ENCODE data around the gene ADGRE2. TPM values are rescaled to one million over a fixed set of nuclear protein-coding genes. Genes with fewer than 3 reads are reported as not detected.
"Not testable (repeated sequence)": the region's sequence is repeated elsewhere in the genome, so short reads cannot be mapped to it uniquely, and the experiment has no call there.

The ADGRE2 gene
- polyA plus RNA-seq, 3 donors = 13.1 to 91.1 (median 47.6) TPM

- H3K79me2 ChIP-seq (ENCODE audit: insufficient read depth, low read length); H3K9me3 Mint-ChIP-seq; H4K20me1 ChIP-seq (ENCODE audit: insufficient read depth, low read length); H3K27me3 ChIP-seq (ENCODE audit: control insufficient read depth in 2 of 2, insufficient read depth in 2 of 2, low read length in 2 of 2); H3K9ac ChIP-seq (ENCODE audit: insufficient read depth, low read length, poor library complexity, severe bottlenecking); H3K4me3 Mint-ChIP-seq; H3K4me2 ChIP-seq (replicated peaks; ENCODE audit: extremely low read depth, low read length, poor library complexity, severe bottlenecking); DNase-seq; H3K9me3 ChIP-seq (replicated peaks in 1 of 2; ENCODE audit: control insufficient read depth in 1 of 2, insufficient read depth in 1 of 2, low read length in 2 of 2); H3K27me3 Mint-ChIP-seq (ENCODE audit: low read depth in 3 of 3); H3K4me3 ChIP-seq (replicated peaks in 1 of 3; ENCODE audit: low read depth in 2 of 3, low read length in 3 of 3); H2AFZ ChIP-seq (ENCODE audit: insufficient read depth, low read depth, low read length, poor library complexity, severe bottlenecking); H3K36me3 Mint-ChIP-seq; H3K36me3 ChIP-seq (replicated peaks in 1 of 2; ENCODE audit: control insufficient read depth in 1 of 2, insufficient read depth in 2 of 2, low read length in 2 of 2); H3K27ac ChIP-seq (ENCODE audit: low read depth in 1 of 2, low read length in 2 of 2): not testable (repeated sequence)
- 59% methylated on average over 5 of the region's 14 CpGs for WGBS (ENCODE audit: insufficient coverage)
- Mint-ChIP-seq H3K27ac (peak overlapping the region in 1 of 7 donors; percentile 57), H3K4me1 (peaks cover 57% of the 10 kb centered on the region)
- peaks cover 51 to 60% of the 10 kb centered on the region in 2 donors for H3K4me1 ChIP-seq (ENCODE audit: control insufficient read depth in 1 of 2, insufficient read depth in 2 of 2, low read length in 2 of 2)
- intact Hi-C loops (cut with micrococcal nuclease) = loop anchor here in 1 of 2 donors (10.0 kb wide), 2 partner anchors 106 to 406 kb away; partner anchors contain the start of gene ADGRE3
These were observed 2.4 kb upstream of the ADGRE2 start for GRCh38 chr19:14780622-14781225.

DNA sequence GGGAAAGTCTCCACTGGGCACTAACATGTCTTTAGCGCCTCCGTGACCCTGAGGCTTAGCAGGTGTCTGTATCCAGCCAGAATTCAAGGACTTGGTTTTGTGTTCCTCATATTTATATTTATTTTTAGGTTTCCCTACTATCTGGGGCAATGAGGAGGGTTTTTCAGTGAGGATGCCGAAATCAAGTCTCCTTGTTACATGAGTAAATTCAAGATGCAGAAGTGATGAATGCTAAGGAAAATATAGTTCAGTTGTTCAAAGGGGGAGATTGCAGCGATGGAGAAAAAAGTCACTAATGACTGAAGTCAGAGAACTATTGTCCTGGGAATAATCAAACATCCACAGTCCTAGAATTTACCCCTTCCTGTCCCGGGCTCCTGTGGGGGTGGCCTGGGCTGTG, 791 bp upstream of the ADGRE2 start:
- H2AFZ ChIP-seq (ENCODE audit: insufficient read depth, low read depth, low read length, poor library complexity, severe bottlenecking) = no peak overlapping the region
- DNase-seq = no peak
- no peak overlapping the region for H3K27ac ChIP-seq (ENCODE audit: low read depth in 1 of 2, low read length in 2 of 2)
- Mint-ChIP-seq H3K27ac (peak overlapping the region in 5 of 7 donors; percentile 5 to 54 (median 10)), H3K9me3 (peaks cover 0 to 3% (median 0%) of the 10 kb centered on the region in 7 donors), H3K4me3 (no peak overlapping the region), H3K36me3 (peaks cover 2 to 8% of the 10 kb centered on the region in 2 donors), H3K27me3 (ENCODE audit: low read depth in 3 of 3) (peaks cover 4 to 11% (median 6%) of the 10 kb centered on the region in 3 donors), H3K4me1 (peaks cover 53% of the 10 kb centered on the region)
- H3K9ac ChIP-seq (ENCODE audit: insufficient read depth, low read length, poor library complexity, severe bottlenecking) = no peak overlapping the region
- no peak overlapping the region for H3K4me3 ChIP-seq (replicated peaks in 1 of 3; ENCODE audit: low read depth in 2 of 3, low read length in 3 of 3)
- intact Hi-C loops (cut with micrococcal nuclease) = loop anchor here in 1 of 2 donors (10.0 kb wide), 1 partner anchor 204 kb away; the partner anchor contains the start of gene NDUFB7
- no peak overlapping the region for H3K4me2 ChIP-seq (replicated peaks; ENCODE audit: extremely low read depth, low read length, poor library complexity, severe bottlenecking)
- no peak for TF ChIP-seq CTCF (IDR thresholded peaks at IDR 0.05)
- H3K79me2 ChIP-seq (ENCODE audit: insufficient read depth, low read length) = peaks cover 21% of the 10 kb centered on the region
- no peaks in the 10 kb centered on the region for H3K9me3 ChIP-seq (replicated peaks in 1 of 2; ENCODE audit: control insufficient read depth in 1 of 2, insufficient read depth in 1 of 2, low read length in 2 of 2)
- H4K20me1 ChIP-seq (ENCODE audit: insufficient read depth, low read length) = peaks cover 24% of the 10 kb centered on the region
- no peaks in the 10 kb centered on the region for H3K27me3 ChIP-seq (ENCODE audit: control insufficient read depth in 2 of 2, insufficient read depth in 2 of 2, low read length in 2 of 2)
- H3K36me3 ChIP-seq (replicated peaks in 1 of 2; ENCODE audit: control insufficient read depth in 1 of 2, insufficient read depth in 2 of 2, low read length in 2 of 2) = peaks cover 2 to 4% of the 10 kb centered on the region in 2 donors
- WGBS (ENCODE audit: insufficient coverage) = 54% methylated on average over 3 of the region's 5 CpGs
- peaks cover 52 to 57% of the 10 kb centered on the region in 2 donors for H3K4me1 ChIP-seq (ENCODE audit: control insufficient read depth in 1 of 2, insufficient read depth in 2 of 2, low read length in 2 of 2)

DNA sequence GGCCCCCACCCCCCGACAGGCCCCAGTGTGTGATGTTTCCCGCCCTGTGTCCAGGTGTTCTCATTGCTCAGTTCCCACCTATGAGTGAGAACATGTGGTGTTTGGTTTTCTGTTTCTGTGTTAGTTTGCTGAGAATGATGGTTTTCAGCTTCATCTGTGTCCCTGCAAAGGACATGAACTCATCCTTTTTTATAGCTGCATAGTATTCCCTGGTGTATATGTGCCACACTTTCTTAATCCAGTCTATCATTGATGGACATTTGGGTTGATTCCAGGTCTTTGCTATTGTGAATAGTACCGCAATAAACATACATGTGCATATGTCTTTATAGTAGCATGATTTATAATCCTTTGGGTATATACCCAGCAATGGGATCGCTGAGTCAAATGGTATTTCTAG, 715 bp downstream of the ADGRE2 start:
- Mint-ChIP-seq H3K27ac (peak overlapping the region in 1 of 7 donors; percentile 59), H3K36me3 (peaks cover 12 to 23% of the 10 kb centered on the region in 2 donors), H3K4me1 (peaks cover 47% of the 10 kb centered on the region), H3K27me3 (ENCODE audit: low read depth in 3 of 3) (peaks cover 4 to 11% (median 6%) of the 10 kb centered on the region in 3 donors)
- H3K27ac ChIP-seq (ENCODE audit: low read depth in 1 of 2, low read length in 2 of 2); H3K9me3 Mint-ChIP-seq; H3K4me2 ChIP-seq (replicated peaks; ENCODE audit: extremely low read depth, low read length, poor library complexity, severe bottlenecking); DNase-seq; H3K9me3 ChIP-seq (replicated peaks in 1 of 2; ENCODE audit: control insufficient read depth in 1 of 2, insufficient read depth in 1 of 2, low read length in 2 of 2); H2AFZ ChIP-seq (ENCODE audit: insufficient read depth, low read depth, low read length, poor library complexity, severe bottlenecking); H3K4me3 ChIP-seq (replicated peaks in 1 of 3; ENCODE audit: low read depth in 2 of 3, low read length in 3 of 3); H3K9ac ChIP-seq (ENCODE audit: insufficient read depth, low read length, poor library complexity, severe bottlenecking); H3K4me3 Mint-ChIP-seq; H3K27me3 ChIP-seq (ENCODE audit: control insufficient read depth in 2 of 2, insufficient read depth in 2 of 2, low read length in 2 of 2): not testable (repeated sequence)
- intact Hi-C loops (cut with micrococcal nuclease) = loop anchor here in 1 of 2 donors (10.0 kb wide), 1 partner anchor 203 kb away; the partner anchor contains the start of gene NDUFB7
- WGBS (ENCODE audit: insufficient coverage) = no CpG with 5 or more reads among the region's 4 CpGs
- Histone ChIP-seq H3K36me3 (replicated peaks in 1 of 2; ENCODE audit: control insufficient read depth in 1 of 2, insufficient read depth in 2 of 2, low read length in 2 of 2) (peaks cover 11 to 19% of the 10 kb centered on the region in 2 donors), H3K79me2 (ENCODE audit: insufficient read depth, low read length) (peaks cover 21% of the 10 kb centered on the region), H4K20me1 (ENCODE audit: insufficient read depth, low read length) (peaks cover 39% of the 10 kb centered on the region), H3K4me1 (ENCODE audit: control insufficient read depth in 1 of 2, insufficient read depth in 2 of 2, low read length in 2 of 2) (peaks cover 39 to 42% of the 10 kb centered on the region in 2 donors)

All from CD14-positive monocyte (primary cell).